HG03175 (cell line): Measurements from ENCODE around the gene GRAMD2B.
"Not testable (repeated sequence)": the region's sequence is repeated elsewhere in the genome, so short reads cannot be mapped to it uniquely, and the experiment has no call there.

Source experiments
- ATAC-seq: cut with Tn5 transposase; IDR thresholded peaks from one replicate; pipeline ENCODE4 v1.9.1; 2021; ENCODE audit warnings: mild to moderate bottlenecking, moderate library complexity; ENCODE audit not compliant: unreplicated experiment

GRAMD2B gene

DNA sequence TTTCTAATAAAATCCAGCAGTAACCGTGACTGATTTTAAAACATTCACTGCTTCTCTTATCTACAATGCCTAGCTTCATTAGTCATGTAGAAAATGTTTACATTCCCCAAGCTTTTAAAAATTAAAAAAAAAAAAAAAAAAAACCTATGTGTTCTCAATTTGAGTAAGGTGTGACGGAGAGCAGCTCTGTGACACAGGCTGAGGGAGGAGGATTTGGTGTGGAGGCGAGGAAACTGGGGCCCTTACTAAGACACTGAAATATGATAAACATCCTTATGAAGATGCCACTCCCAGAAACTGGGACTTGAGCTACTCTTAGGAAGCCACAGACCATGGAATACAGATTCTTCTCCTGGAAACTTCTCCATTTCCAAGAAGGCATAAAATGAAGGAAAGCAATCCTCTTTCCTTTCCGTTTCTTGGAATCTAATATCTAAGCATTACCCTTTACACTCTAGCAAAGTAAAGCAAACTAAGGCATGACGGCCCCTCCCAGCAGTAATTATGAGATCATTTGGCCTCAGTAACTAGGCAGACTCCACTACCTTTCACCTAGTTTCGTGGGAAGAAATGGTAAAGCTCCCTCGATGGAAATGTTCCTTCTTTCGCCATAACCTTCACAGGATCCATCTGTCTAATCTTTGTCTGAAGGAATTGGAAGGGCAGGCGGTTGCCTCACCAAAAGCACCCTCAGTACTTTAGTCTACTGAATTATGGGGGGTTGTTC, 23.5 kb downstream of the GRAMD2B start:
- ATAC-seq: no peak

- no peak for ATAC-seq
Measured at GRCh38 chr5:126448720-126449119, 25.5 kb downstream of the GRAMD2B start.

- ATAC-seq: peak; percentile 78
Measured at GRCh38 chr5:126449751-126450271, 26.6 kb downstream of the GRAMD2B start.

- ATAC-seq: peak; percentile 64
Measured at GRCh38 chr5:126450346-126450745, 27.1 kb downstream of the GRAMD2B start.

DNA sequence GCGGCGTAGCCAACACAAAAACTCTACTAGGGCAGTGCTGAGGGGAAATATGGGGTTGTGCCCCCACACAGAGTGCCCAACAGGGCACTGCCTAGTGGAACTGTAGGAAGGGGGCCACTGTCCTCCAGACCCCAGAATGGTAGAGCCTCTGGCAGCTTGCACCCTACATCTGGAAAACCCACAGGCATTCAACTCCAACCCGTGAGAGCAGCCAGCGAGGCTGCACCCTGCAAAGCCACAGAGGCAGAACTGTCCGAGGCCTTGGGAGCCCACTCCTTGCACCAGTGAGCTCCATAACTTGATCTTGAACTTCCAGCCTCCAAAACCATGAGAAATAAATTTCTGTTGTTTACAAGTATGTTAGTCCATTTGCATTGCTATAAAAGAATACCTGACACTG, 27.7 kb downstream of the GRAMD2B start:
- no peak for ATAC-seq

GRCh38 chr5:126452477-126452876, 29.3 kb downstream of the GRAMD2B start:
- no peak for ATAC-seq

DNA sequence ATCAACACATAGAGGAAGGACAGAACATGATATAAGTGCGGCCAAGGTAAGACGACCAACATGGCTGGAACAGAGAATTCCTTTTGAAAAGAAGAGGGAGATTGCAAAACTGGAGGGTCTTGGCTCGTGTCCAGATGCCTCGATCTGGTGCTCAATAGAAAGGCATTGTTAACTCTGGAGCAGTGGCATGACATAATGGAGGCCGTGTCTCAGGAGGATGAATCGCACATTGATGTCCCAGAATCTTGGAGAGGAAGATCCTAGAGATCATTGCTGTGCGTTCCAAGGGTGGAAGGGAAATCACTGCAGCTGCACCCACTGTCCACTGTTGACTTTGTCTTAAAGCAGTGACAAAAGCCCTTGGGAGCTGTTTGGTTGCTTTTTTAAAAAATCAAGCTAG, 30.9 kb downstream of the GRAMD2B start:
- no peak for ATAC-seq

GRCh38 chr5:126454535-126454934, 31.3 kb downstream of the GRAMD2B start:
- no peak for ATAC-seq

GRCh38 chr5:126455264-126455663, 32.1 kb downstream of the GRAMD2B start:
- no peak for ATAC-seq

- no peak for ATAC-seq
Measured at GRCh38 chr5:126455728-126456127, 32.5 kb downstream of the GRAMD2B start.

DNA sequence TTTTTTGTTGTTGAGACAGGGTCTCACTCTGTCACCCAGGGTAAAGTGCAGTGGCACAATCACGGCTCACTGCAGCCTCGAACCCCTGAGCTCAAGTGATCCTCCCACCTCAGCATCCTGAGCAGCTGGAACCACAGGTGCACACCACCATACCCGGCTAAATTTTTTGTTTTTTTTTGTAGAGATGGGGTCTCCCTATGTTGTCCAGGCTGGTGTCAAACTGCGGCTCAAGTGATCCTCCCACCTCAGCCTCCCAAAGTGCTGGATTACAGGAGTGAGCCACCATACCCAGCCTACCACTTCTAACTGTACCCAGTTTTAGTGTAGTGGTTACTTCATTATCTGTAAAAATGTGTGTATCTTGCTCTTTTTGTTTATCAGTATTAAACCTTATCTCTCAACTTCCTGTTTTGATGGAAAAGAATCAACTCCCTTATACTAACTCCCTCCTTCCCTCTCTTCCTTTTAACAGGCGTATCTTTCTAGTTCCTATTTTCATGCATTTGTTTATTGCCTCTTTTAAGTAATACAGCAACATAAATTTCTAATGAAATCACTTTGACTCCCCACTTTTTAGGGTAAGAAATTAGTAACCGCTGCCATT, 33.1 kb downstream of the GRAMD2B start:
- ATAC-seq: no peak

DNA sequence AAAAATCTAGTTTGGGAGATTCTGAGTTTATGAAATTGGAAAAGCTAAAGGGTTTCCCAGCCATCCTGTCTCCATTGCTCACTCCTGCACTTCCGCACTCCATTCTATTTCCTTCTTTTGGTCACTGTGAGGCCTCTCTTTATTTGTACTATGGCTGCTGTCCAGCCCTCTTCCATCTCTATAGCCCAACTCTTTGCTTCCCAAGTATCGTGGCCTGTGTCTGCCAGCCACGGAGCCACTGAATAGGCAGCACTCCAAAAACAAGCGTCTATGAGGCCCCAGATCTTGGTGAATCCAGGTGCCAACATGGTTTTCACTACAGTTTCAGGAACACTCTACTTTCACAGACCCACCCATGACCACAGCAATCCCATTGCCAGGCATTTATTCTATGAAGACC, 37.2 kb downstream of the GRAMD2B start:
- no peak for ATAC-seq

DNA sequence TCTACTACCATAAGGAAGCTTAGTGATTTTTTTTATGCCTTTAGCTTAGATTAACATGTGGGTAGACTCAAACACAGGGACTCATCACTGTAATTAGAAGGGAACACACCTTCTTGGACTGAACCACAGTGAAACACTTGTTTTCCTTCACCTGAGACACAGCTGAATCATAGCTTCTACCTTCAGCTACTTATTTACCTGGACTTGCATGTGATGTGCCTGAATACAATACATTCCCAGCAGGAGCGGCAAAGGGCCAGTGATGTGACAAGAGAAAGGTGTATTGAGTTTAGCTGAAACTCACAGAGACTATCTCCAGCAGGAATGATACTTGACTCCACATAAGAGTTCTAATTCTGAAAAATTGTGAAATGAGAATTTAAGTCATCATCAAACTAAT, 37.8 kb downstream of the GRAMD2B start:
- no peak for ATAC-seq

GRCh38 chr5:126461838-126462237, 38.6 kb downstream of the GRAMD2B start:
- peak; percentile 10 for ATAC-seq

DNA sequence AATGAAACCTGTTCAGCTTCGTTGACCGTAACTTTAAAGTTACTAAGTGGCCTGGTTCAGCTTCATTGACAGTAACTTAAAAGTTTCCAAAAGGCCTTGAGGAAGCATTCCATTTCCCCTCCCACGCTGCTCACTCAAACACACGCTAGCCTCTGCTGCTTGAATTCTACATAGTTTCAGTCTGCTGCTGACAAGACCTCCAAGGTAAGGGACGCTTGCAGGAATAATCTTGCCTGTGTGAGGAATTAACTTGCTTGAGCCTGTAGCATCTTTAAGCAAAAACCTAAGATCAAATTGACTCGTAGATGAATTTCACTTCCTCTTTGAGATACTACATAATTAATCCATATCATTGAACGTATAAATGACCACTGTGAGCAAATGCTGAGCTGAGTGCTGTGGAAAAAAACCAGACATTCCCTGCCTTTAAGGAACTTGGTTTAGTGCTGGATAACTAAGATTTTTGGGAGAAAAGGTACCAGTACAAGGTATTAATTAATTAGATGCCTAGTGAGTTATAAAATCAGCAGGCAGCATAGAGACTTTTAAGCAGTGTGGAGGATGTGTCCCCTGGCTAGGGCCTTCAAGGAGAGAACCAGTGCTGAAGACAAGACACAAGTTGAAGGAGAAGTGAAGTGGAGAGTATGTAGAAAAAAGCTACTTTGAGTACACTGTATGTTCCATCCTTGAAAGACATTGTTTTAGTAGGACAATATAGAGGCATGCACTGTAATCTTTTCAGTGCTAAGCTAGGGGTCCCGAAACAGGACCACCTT, 39.2 kb downstream of the GRAMD2B start:
- ATAC-seq: peak; percentile 72

- peak; percentile 41 for ATAC-seq
Measured at GRCh38 chr5:126464016-126464415, 40.8 kb downstream of the GRAMD2B start.

GRCh38 chr5:126464959-126465358, 41.8 kb downstream of the GRAMD2B start:
- ATAC-seq: no peak

- no peak for ATAC-seq
Measured at GRCh38 chr5:126468091-126468490, 44.9 kb downstream of the GRAMD2B start.

- ATAC-seq: no peak
Measured at GRCh38 chr5:126469536-126470316, 46.5 kb downstream of the GRAMD2B start.

DNA sequence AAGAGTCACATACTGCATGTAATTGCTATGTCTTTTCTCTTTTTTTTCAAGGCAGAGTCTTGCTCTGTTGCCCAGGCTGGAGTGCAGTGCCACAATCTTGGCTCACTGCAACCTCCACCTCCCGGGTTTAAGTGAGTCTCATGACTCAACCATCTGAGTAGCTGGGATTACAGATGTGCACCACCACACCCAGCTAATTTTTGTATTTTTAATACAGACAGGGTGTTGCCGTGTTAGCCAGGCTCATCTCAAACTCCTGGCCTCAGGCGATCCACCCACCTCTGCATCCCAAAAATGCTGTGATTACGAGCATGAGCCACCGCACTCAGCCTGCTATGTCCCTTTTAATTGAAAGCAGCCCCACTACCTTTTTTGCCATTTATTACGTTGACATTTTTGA, 47.3 kb downstream of the GRAMD2B start:
- ATAC-seq: not testable (repeated sequence)

DNA sequence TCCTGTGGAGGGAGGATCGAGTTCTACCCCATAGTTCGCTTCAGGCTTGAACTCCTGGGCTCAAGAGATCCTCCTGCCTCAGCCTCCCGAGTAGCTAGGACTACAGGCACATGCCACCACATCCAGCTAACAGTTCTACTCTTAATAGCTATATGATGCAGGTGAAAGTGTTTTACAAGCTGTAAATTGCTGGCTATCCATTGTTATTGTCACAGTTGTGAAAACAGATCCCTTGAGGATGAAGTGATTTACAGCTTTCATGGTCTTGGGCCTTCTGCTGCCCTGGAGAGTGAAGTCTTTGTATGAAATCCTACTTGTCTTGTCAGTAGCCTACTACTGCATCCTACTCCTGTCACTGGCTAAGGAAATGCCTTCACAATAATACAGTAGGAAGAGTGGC, 48.0 kb downstream of the GRAMD2B start:
- ATAC-seq: no peak
